ENCODE results near the gene PACRG.

Gene PACRG

DNA sequence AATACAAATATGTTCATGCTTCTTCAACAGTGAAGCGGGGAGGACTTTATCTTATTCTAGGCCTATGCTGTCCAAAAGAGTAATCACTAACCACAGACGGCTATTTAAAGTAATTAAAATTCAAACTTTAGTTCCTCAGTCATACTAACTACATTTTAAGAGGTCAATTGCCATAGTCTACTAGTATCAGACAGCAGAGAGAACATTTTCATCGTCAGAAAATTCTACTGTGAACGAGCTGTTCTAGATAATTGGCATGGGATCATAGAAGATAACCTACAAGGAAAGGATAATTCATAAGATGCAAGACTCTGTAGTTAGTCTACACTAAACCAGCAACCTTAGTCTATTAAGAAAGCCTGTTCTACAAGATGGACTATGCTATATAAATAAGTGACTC, 44.6 kb upstream of the PACRG start:
- intact Hi-C loops (cut with DNase I; ENCODE audit: low total_unique reads), result no loop called here
- Histone ChIP-seq H3K27me3 (no peaks in the 10 kb centered on the region), H3K4me3 (no peak overlapping the region), H3K9me3 (no peaks in the 10 kb centered on the region), H3K36me3 (no peaks in the 10 kb centered on the region), H3K27ac (no peak overlapping the region), H3K4me1 (peaks cover 0 to 18% (median 2%) of the 10 kb centered on the region in 4 donors)
- DNase-seq, result no peak
- TF ChIP-seq, protein P1, sequence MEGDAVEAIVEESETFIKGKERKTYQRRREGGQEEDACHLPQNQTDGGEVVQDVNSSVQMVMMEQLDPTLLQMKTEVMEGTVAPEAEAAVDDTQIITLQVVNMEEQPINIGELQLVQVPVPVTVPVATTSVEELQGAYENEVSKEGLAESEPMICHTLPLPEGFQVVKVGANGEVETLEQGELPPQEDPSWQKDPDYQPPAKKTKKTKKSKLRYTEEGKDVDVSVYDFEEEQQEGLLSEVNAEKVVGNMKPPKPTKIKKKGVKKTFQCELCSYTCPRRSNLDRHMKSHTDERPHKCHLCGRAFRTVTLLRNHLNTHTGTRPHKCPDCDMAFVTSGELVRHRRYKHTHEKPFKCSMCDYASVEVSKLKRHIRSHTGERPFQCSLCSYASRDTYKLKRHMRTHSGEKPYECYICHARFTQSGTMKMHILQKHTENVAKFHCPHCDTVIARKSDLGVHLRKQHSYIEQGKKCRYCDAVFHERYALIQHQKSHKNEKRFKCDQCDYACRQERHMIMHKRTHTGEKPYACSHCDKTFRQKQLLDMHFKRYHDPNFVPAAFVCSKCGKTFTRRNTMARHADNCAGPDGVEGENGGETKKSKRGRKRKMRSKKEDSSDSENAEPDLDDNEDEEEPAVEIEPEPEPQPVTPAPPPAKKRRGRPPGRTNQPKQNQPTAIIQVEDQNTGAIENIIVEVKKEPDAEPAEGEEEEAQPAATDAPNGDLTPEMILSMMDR (IDR thresholded peaks at IDR 0.05), result no peak

DNA sequence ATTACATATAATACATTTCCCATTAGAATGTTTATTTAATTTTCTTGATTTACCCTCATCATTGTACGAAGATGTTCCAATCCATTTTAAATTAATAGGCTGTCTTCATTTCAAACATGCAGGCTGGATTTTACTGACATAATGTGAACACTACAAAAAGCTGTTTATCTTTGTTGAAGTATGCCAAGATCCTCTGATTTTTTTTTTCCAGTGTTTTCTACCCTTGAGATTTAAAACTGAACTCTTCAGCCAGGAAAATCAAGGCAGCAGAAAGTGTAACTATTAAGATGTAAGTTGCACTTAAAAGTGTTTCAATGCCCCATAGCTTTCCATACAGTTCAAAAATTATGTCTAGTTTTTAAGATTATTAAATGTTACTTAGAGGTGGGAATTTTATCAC, 43.7 kb upstream of the PACRG start:
- TF ChIP-seq, protein P1 (IDR thresholded peaks at IDR 0.05), result no peak
- Histone ChIP-seq H3K27ac (no peak overlapping the region), H3K27me3 (no peaks in the 10 kb centered on the region), H3K9me3 (no peaks in the 10 kb centered on the region), H3K4me1 (peaks cover 0 to 18% (median 2%) of the 10 kb centered on the region in 4 donors), H3K36me3 (no peaks in the 10 kb centered on the region), H3K4me3 (no peak overlapping the region)
- no peak for DNase-seq
- intact Hi-C loops (cut with DNase I; ENCODE audit: low total_unique reads), result no loop called here

DNA sequence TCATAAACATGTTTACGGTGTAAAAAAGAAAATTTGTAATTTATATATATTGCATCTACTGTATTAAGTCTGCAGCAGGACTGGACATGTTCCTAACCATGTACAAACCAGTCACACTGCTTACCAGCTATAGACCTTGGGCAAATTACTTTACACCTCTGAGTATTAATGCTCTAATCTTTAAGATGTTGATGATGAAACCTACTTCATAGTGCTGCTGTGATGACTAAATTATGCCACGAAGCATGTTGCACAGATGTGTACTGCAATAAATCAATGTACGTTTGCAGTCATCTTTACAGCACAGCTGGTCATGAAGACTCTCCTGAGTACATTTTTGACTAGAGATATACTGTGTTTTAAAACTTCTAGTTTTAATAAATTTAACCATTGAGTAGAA, 42.8 kb upstream of the PACRG start:
- H3K4me3 ChIP-seq, result no peak overlapping the region
- no peaks in the 10 kb centered on the region for H3K9me3 ChIP-seq
- no peaks in the 10 kb centered on the region for H3K36me3 ChIP-seq
- TF ChIP-seq, protein P1 (IDR thresholded peaks at IDR 0.05), result no peak
- no peak overlapping the region for H3K27ac ChIP-seq
- H3K4me1 ChIP-seq, result peaks cover 0 to 18% (median 2%) of the 10 kb centered on the region in 4 donors
- H3K27me3 ChIP-seq, result no peaks in the 10 kb centered on the region
- intact Hi-C loops (cut with DNase I; ENCODE audit: low total_unique reads), result no loop called here
- DNase-seq, result no peak

DNA sequence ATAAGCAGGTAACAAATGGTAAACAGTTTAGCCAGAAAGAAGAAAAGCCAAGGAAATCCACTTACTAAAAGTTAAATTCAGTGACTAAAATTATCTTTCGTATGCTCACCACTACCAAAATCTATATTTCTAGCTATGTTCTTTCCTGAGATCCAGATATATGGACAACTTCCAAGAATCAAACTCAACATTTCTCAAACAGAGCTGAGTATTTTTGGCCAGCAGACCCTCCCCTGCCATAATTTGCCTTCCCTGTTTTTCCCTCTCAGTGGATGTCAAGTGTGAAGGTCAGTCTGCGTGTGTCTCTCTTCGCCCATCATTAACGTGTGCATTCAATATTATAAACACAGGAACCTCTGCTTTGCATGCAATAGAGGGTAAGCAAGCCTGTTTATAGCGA, 42.2 kb upstream of the PACRG start:
- TF ChIP-seq, protein P1 (IDR thresholded peaks at IDR 0.05), result no peak
- no peak for DNase-seq
- intact Hi-C loops (cut with DNase I; ENCODE audit: low total_unique reads), result no loop called here
- Histone ChIP-seq H3K4me3 (no peak overlapping the region), H3K27ac (no peak overlapping the region), H3K36me3 (no peaks in the 10 kb centered on the region), H3K27me3 (no peaks in the 10 kb centered on the region), H3K4me1 (peaks cover 0 to 18% (median 2%) of the 10 kb centered on the region in 4 donors), H3K9me3 (no peaks in the 10 kb centered on the region)

DNA sequence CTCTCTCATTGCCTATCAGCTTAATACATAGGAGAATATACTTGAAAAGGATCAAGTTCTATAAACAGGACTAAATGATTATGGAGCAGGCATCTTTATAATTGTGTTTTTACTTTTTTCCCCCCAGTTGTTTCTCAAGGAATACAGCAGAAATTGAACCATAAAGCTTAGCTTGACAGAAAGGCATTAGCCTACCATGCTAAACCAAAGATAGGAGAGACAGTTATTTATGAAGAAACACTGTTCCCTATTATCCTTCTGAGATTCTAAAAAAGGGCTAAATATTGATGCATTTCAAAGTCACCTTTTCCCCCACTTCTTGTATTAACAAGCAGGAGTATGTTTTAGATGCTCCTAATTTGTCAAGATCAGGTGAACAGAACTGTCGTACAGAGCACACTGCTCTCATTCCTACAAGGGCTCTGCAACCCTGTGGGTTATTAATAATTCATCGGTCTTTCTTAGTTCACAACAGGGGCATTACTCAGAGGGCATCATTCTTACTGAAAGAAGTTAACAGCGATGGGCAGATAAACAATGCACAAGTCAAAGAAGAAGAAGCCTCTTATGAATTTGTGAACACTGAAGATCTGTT, 38.9 kb upstream of the PACRG start:
- Histone ChIP-seq H3K9me3 (no peaks in the 10 kb centered on the region), H3K4me1 (peaks cover 0 to 8% (median 2%) of the 10 kb centered on the region in 4 donors), H3K27me3 (no peaks in the 10 kb centered on the region), H3K27ac (no peak overlapping the region), H3K36me3 (no peaks in the 10 kb centered on the region), H3K4me3 (no peak overlapping the region)
- intact Hi-C loops (cut with DNase I; ENCODE audit: low total_unique reads), result no loop called here
- no peak for DNase-seq
- TF ChIP-seq, protein P1 (IDR thresholded peaks at IDR 0.05), result no peak

DNA sequence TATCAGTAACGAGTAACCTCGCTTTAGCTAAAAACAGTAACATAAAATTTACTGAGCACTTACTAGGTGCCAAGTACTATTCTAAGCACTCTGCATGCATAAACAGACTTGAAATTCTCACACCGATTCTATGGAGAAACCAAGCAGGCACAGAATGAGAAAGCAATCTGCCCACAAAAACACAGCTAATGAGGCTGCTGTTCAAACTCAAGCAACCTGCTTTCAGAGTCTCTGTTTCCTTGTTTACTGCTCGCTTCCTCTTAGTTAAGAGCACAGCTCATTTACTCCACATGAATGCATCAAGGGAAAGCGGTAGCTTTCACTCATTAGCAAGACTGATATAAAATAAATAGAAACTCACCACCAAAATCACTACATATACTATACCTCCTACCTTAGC, 37.6 kb upstream of the PACRG start:
- H3K27ac ChIP-seq, result no peak overlapping the region
- no peaks in the 10 kb centered on the region for H3K27me3 ChIP-seq
- intact Hi-C loops (cut with DNase I; ENCODE audit: low total_unique reads), result no loop called here
- H3K9me3 ChIP-seq, result no peaks in the 10 kb centered on the region
- no peak for DNase-seq
- no peaks in the 10 kb centered on the region for H3K36me3 ChIP-seq
- no peak overlapping the region for H3K4me3 ChIP-seq
- no peaks in the 10 kb centered on the region for H3K4me1 ChIP-seq
- TF ChIP-seq, protein P1 (IDR thresholded peaks at IDR 0.05), result no peak
